Measurements from ENCODE around the gene NTS.

Gene NTS

DNA sequence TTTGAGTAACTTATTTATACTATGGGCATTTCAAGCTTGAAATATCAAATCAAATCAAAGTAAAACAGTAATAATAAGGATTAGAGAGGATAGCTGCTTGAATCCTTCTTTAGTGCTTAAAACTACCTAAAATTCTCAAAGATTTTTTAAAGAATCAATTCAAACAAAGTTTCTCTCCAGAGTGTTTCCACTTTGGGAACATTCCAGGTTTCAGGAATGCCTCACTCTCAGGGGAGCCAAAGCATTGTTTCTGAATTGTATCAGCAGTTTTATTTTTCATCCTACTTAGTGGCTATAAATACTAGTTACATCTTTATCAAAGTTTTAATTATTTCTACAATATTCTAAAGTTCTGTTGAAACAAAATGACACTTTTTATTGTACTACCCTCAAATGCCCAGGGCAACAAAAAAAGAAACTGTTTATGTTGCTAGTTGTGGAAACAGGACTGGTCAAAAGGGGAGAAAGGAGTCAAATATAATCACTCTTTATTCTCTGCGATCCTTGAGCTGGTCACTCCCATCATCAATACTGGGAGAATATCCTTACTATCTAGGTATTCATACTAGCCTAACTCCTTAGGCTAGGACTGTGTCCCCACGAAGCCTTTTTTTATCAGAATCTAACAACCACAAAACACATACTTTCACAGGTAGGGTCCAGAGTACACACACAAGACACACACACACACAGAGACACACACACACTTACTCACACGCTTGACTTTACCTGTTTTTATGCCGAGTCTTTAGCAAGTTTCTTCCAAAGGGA lies 38.5 kb upstream of the NTS start:
- DNase-seq (ENCODE audit: low spot score), result no peak
- peak overlapping the region; percentile 72 for H3K4me3 ChIP-seq
- TF ChIP-seq, protein P1, sequence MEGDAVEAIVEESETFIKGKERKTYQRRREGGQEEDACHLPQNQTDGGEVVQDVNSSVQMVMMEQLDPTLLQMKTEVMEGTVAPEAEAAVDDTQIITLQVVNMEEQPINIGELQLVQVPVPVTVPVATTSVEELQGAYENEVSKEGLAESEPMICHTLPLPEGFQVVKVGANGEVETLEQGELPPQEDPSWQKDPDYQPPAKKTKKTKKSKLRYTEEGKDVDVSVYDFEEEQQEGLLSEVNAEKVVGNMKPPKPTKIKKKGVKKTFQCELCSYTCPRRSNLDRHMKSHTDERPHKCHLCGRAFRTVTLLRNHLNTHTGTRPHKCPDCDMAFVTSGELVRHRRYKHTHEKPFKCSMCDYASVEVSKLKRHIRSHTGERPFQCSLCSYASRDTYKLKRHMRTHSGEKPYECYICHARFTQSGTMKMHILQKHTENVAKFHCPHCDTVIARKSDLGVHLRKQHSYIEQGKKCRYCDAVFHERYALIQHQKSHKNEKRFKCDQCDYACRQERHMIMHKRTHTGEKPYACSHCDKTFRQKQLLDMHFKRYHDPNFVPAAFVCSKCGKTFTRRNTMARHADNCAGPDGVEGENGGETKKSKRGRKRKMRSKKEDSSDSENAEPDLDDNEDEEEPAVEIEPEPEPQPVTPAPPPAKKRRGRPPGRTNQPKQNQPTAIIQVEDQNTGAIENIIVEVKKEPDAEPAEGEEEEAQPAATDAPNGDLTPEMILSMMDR (IDR thresholded peaks at IDR 0.05), result no peak
- peak overlapping the region; percentile 35 to 74 for H3K27ac ChIP-seq

- Histone ChIP-seq H3K4me3 (peak within 1 kb of the TSS; percentile 72), H3K27ac (peak within 1 kb of the TSS; percentile 35 to 74)
- TF ChIP-seq, protein P1 (IDR thresholded peaks at IDR 0.05), result no peak
- no peak for DNase-seq (ENCODE audit: low spot score)
Measured at GRCh38 chr12:85836197-85837090, 37.7 kb upstream of the NTS start, which contains the start of gene RASSF9. RASSF9 (minus strand) TSS chr12:85836409; CDS start chr12:85836201, 208 bp downstream.

- Histone ChIP-seq H3K4me3 (no peak overlapping the region), H3K27ac (no peak overlapping the region)
- TF ChIP-seq, protein P1 (IDR thresholded peaks at IDR 0.05), result no peak
- DNase-seq (ENCODE audit: low spot score), result no peak
Measured at GRCh38 chr12:85843606-85844310, 30.3 kb upstream of the NTS start.

DNA sequence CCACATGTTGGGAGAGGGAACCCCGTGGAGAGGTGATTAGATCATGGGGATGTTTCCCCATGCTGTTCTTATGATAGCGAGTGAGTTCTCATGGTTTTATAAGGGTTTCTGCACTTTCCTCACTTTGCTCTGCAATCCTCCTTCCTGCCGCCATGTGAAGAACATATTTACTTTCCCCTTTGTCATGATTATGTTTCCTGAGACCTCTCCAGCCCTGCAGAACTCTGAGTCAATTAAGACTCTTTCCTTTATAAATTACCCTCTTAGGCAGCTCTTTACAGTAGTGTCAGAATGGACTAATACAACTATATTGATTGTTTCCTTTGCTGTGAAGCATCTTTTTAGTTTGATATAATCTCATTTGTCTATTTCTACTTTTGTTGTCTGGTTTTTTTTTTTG lies 24.8 kb upstream of the NTS start:
- TF ChIP-seq, protein P1 (IDR thresholded peaks at IDR 0.05), result no peak
- Histone ChIP-seq H3K27ac (no peak overlapping the region), H3K4me3 (no peak overlapping the region)
- DNase-seq (ENCODE audit: low spot score), result no peak

GRCh38 chr12:85855305-85855704 lies 18.8 kb upstream of the NTS start:
- DNase-seq (ENCODE audit: low spot score), result peak; percentile 36
- no peak overlapping the region for H3K27ac ChIP-seq
- no peak overlapping the region for H3K4me3 ChIP-seq
- TF ChIP-seq, protein P1 (IDR thresholded peaks at IDR 0.05), result no peak

- peak; percentile 29 for DNase-seq (ENCODE audit: low spot score)
- Histone ChIP-seq H3K27ac (no peak overlapping the region), H3K4me3 (no peak overlapping the region)
- TF ChIP-seq, protein P1 (IDR thresholded peaks at IDR 0.05), result no peak
Measured at GRCh38 chr12:85856966-85857365, 17.1 kb upstream of the NTS start.
